HG03558 (cell line): ENCODE data around the gene DNAH10.

Experiments
- ATAC-seq: cut with Tn5 transposase; IDR thresholded peaks from one replicate; pipeline ENCODE4 v1.9.1; 2021; ENCODE audit warnings: moderate number of reproducible peaks; ENCODE audit not compliant: unreplicated experiment; ENCODE audit errors: extremely low read depth

DNAH10 gene

GRCh38 chr12:123877968-123878367 lies 115.9 kb downstream of the DNAH10 start:
- no peak for ATAC-seq

- no peak for ATAC-seq
Measured at GRCh38 chr12:123879101-123879500, 117.0 kb downstream of the DNAH10 start.

GRCh38 chr12:123879691-123880090 lies 117.6 kb downstream of the DNAH10 start:
- ATAC-seq, result no peak

GRCh38 chr12:123882161-123882705 lies 120.1 kb downstream of the DNAH10 start:
- no peak for ATAC-seq

- no peak for ATAC-seq
Measured at GRCh38 chr12:123886258-123886657, 124.2 kb downstream of the DNAH10 start.

GRCh38 chr12:123886931-123887582 lies 125.0 kb downstream of the DNAH10 start:
- no peak for ATAC-seq

GRCh38 chr12:123888989-123889388 lies 126.9 kb downstream of the DNAH10 start:
- ATAC-seq, result no peak

GRCh38 chr12:123889848-123890535 lies 127.9 kb downstream of the DNAH10 start:
- no peak for ATAC-seq

- ATAC-seq, result no peak
Measured at GRCh38 chr12:123890536-123890902, 128.4 kb downstream of the DNAH10 start.

GRCh38 chr12:123891011-123891410 lies 128.9 kb downstream of the DNAH10 start:
- ATAC-seq, result no peak

- ATAC-seq, result no peak
Measured at GRCh38 chr12:123891516-123892179, 129.5 kb downstream of the DNAH10 start.

GRCh38 chr12:123892180-123892559 lies 130.1 kb downstream of the DNAH10 start:
- no peak for ATAC-seq

GRCh38 chr12:123892853-123893252 lies 130.8 kb downstream of the DNAH10 start:
- no peak for ATAC-seq

- no peak for ATAC-seq
Measured at GRCh38 chr12:123893276-123893675, 131.2 kb downstream of the DNAH10 start.

GRCh38 chr12:123894823-123895345 lies 132.8 kb downstream of the DNAH10 start:
- ATAC-seq, result no peak

GRCh38 chr12:123895451-123895850 lies 133.3 kb downstream of the DNAH10 start:
- ATAC-seq, result no peak

GRCh38 chr12:123896767-123897166 lies 134.7 kb downstream of the DNAH10 start:
- ATAC-seq, result no peak

- ATAC-seq, result no peak
Measured at GRCh38 chr12:123897221-123897620, 135.1 kb downstream of the DNAH10 start.

- ATAC-seq, result no peak
Measured at GRCh38 chr12:123898673-123899072, 136.6 kb downstream of the DNAH10 start.

GRCh38 chr12:123899368-123899767 lies 137.3 kb downstream of the DNAH10 start:
- no peak for ATAC-seq

- ATAC-seq, result no peak
Measured at GRCh38 chr12:123900871-123901376, 138.8 kb downstream of the DNAH10 start.
